ENCODE measurements around the gene GMPR2. TPM values are rescaled to one million over a fixed set of nuclear protein-coding genes. Genes with fewer than 3 reads are reported as not detected.

The GMPR2 gene
- total and polyA plus RNA-seq, 2 of the 13 experiments (the other 11 are each of a cell fraction or from before 2014, with no cell fraction given), result 210 to 273 TPM

DNA sequence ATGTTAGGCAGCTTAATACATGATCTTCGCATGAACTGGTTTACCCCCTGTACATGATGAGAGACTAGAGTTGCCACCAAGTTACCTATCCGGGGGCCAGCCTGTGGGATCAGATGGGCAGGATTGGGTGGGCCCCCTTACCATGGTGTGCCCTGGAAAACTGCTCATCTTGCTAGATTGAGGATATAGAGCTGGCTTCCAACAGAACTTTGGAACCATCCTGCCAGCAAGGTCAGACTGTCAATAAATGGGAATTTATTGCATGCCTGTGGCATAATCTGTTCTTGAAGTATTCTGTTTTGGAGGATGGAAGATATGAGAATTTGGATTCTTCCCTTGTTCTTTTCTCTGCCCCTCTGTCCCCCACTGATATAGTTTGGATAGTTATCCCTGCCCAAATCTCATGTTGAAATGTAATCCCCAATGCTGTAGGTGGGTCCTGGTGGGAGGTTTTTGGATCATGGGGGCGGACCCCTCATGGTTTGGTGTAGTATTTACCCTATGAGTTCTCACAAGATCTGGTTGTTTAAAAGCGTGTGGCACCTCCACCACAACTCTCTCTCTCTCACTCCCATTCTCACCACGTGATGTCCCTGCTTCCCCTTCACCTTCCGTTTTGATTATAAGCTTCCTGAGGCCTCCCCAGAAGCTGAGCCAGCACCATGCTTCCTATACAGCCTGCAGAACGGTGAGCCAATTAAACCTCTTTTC, 33.8 kb upstream of the GMPR2 start:
- Histone ChIP-seq H4K20me1 (ENCODE audit: insufficient read depth, low read length) (no peaks in the 10 kb centered on the region), H3K4me3 (replicated peaks in 1 of 3; ENCODE audit: insufficient read depth in 1 of 3, low read depth in 2 of 3, low read length in 3 of 3) (no peak overlapping the region), H3K9me3 (ENCODE audit: low read length) (no peaks in the 10 kb centered on the region), H3K9ac (ENCODE audit: insufficient read depth, low read depth, low read length) (peak overlapping the region; percentile 29; the same call in 1 of the 2 replicates), H3K27ac (ENCODE audit: extremely low read length, insufficient read depth, low read length) (peak overlapping the region; percentile 26), H2AFZ (ENCODE audit: low read length) (no peak overlapping the region), H3K27me3 (ENCODE audit: control insufficient read depth in 1 of 2, insufficient read depth in 2 of 2, low read length in 2 of 2) (no peaks in the 10 kb centered on the region; a peak in 1 of 5 replicates), H3K4me1 (ENCODE audit: insufficient read depth, low read length) (peaks cover 45% of the 10 kb centered on the region), H3K36me3 (replicated peaks in 1 of 2; ENCODE audit: control insufficient read depth in 1 of 2, insufficient read depth in 2 of 2, low read length in 2 of 2) (peaks cover 6% of the 10 kb centered on the region in 2 experiments; a peak in 2 of 5 replicates), H3K4me2 (ENCODE audit: low read depth, low read length) (peak overlapping the region; percentile 35), H3K79me2 (ENCODE audit: insufficient read depth, low read length) (peaks cover 33% of the 10 kb centered on the region)
- intact Hi-C loops (cut with micrococcal nuclease; ENCODE audit: unreplicated experiment), result no loop called here
- no peak for FAIRE-seq
- in situ Hi-C loops (cut with HindIII; ENCODE audit: extremely low pct_ligation_motif_present, low pct_unique_long_range_greater_than_20kb), result no loop called here
- no peak for DNase-seq (ENCODE audit: low spot score)
- ATAC-seq, result no peak
- BruUV-seq (replicated peaks), result no TSS peak
- WGBS (ENCODE audit: low lambda C conversion rate), result 92% methylated on average over 7 of the region's 7 CpGs
- ChIA-PET POLR2A (interaction anchor here (1.0 to 4.7 kb wide), 9 partner anchors 8 to 101 kb away, joined by 3 to 44 read pairs (median 5); partner anchors contain the start of genes CHMP4A, DCAF11, DHRS1 and EMC9), CTCF (ENCODE audit: low intra/inter-chr PET ratio, low total read pairs) (interaction anchor here (0.6 kb wide), 1 partner anchor 153 kb away, joined by 3 read pairs; no protein-coding TSS in a partner anchor)
- TF ChIP-seq, protein P1, sequence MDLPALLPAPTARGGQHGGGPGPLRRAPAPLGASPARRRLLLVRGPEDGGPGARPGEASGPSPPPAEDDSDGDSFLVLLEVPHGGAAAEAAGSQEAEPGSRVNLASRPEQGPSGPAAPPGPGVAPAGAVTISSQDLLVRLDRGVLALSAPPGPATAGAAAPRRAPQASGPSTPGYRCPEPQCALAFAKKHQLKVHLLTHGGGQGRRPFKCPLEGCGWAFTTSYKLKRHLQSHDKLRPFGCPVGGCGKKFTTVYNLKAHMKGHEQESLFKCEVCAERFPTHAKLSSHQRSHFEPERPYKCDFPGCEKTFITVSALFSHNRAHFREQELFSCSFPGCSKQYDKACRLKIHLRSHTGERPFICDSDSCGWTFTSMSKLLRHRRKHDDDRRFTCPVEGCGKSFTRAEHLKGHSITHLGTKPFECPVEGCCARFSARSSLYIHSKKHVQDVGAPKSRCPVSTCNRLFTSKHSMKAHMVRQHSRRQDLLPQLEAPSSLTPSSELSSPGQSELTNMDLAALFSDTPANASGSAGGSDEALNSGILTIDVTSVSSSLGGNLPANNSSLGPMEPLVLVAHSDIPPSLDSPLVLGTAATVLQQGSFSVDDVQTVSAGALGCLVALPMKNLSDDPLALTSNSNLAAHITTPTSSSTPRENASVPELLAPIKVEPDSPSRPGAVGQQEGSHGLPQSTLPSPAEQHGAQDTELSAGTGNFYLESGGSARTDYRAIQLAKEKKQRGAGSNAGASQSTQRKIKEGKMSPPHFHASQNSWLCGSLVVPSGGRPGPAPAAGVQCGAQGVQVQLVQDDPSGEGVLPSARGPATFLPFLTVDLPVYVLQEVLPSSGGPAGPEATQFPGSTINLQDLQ (CRISPR knock-in tag; IDR thresholded peaks at IDR 0.05), result no peak
- TF ChIP-seq POLR2AphosphoS2 (IDR thresholded peaks at IDR 0.05; ENCODE audit: low read depth, low read length) (no peak), PRMT3 (CRISPR knock-in tag; IDR thresholded peaks at IDR 0.05; ENCODE audit: borderline replicate concordance, low read depth) (no peak), SOX13 (IDR thresholded peaks at IDR 0.05) (no peak), SOX13 (CRISPR knock-in tag; conservative IDR thresholded peaks at IDR 0.05 in 1 of 2, IDR thresholded peaks at IDR 0.05 in 1 of 2) (no peak), ZNF713 (CRISPR knock-in tag; IDR thresholded peaks at IDR 0.05) (0 out of 2 replicates have a peak, but pooled peaks have one; percentile 53), FOXC1 (CRISPR knock-in tag; IDR thresholded peaks at IDR 0.05; ENCODE audit: borderline replicate concordance) (no peak), CHCHD3 (CRISPR knock-in tag; IDR thresholded peaks at IDR 0.05) (0 out of 2 replicates have a peak, but pooled peaks have one; percentile 41), MBNL3 (CRISPR knock-in tag; conservative IDR thresholded peaks at IDR 0.05) (no peak), ZNF354B (CRISPR knock-in tag; IDR thresholded peaks at IDR 0.05) (no peak), NCOR1 (IDR thresholded peaks at IDR 0.05; ENCODE audit: borderline replicate concordance, low read length) (no peak), ZNF589 (CRISPR knock-in tag; conservative IDR thresholded peaks at IDR 0.05) (no peak), RAD21 (CRISPR knock-in tag; IDR thresholded peaks at IDR 0.05) (no peak), ZNF850 (CRISPR knock-in tag; conservative IDR thresholded peaks at IDR 0.05) (no peak)
- TF ChIP-seq, protein P2, sequence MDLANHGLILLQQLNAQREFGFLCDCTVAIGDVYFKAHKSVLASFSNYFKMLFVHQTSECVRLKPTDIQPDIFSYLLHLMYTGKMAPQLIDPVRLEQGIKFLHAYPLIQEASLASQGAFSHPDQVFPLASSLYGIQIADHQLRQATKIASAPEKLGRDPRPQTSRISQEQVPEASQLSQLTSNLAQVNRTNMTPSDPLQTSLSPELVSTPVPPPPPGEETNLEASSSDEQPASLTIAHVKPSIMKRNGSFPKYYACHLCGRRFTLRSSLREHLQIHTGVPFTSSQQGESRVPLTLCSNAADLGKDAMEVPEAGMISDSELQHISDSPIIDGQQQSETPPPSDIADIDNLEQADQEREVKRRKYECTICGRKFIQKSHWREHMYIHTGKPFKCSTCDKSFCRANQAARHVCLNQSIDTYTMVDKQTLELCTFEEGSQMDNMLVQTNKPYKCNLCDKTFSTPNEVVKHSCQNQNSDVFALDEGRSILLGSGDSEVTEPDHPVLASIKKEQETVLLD (CRISPR knock-in tag; IDR thresholded peaks at IDR 0.05; ENCODE audit: low read depth), result no peak
- TF ChIP-seq, protein P3, sequence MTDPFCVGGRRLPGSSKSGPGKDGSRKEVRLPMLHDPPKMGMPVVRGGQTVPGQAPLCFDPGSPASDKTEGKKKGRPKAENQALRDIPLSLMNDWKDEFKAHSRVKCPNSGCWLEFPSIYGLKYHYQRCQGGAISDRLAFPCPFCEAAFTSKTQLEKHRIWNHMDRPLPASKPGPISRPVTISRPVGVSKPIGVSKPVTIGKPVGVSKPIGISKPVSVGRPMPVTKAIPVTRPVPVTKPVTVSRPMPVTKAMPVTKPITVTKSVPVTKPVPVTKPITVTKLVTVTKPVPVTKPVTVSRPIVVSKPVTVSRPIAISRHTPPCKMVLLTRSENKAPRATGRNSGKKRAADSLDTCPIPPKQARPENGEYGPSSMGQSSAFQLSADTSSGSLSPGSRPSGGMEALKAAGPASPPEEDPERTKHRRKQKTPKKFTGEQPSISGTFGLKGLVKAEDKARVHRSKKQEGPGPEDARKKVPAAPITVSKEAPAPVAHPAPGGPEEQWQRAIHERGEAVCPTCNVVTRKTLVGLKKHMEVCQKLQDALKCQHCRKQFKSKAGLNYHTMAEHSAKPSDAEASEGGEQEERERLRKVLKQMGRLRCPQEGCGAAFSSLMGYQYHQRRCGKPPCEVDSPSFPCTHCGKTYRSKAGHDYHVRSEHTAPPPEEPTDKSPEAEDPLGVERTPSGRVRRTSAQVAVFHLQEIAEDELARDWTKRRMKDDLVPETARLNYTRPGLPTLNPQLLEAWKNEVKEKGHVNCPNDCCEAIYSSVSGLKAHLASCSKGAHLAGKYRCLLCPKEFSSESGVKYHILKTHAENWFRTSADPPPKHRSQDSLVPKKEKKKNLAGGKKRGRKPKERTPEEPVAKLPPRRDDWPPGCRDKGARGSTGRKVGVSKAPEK (CRISPR knock-in tag; IDR thresholded peaks at IDR 0.05; ENCODE audit: borderline replicate concordance), result no peak
